ENCODE results near the gene TCP1. TPM values are rescaled to one million over a fixed set of nuclear protein-coding genes. Genes with fewer than 3 reads are reported as not detected.
A peak's percentile ranks its signal among the peaks of the same experiment; 100 is the strongest.

The TCP1 gene
- total and polyA plus RNA-seq, 2 of the 8 experiments (the other 6 are each of a cell fraction or from before 2014, with no cell fraction given): 117 to 348 TPM

DNA sequence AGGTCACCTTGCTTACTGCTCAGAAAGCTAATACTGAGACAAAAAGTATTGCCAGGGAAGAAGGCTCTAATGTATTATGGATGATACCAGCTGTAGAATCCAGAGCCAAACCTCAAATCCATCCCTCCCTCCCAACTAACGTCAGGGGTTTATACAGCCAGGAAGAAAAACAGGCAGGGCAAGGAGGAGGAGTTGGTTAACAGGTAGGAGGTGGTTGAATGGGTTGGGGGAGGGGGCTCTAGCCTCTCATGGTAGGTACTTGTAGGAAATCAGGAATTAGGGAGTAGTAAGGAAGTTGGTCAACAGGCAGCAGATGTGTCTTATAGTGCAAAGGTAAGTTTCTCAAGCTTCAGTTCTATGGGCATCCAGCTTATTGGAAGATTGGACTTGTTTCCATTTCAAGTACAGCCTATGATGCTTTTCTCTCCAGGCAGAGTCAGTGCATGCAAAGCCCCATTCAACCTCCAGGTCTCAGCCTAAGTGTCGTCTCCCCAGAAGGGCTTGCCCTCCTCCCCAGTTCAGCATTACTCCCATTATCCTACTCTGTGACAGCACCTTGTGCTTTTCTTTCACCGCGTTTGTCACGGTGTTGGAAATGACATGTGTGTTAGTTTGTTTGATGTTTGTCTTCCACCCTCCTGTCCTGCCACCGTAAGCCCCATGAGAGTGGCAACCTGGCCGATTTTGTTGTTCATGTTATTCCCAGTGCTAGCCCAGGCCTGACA is 48.8 kb upstream of the TCP1 start:
- H3K79me2 ChIP-seq (ENCODE audit: control insufficient read depth in 1 of 2, insufficient read depth in 2 of 2, low read length in 2 of 2): no peaks in the 10 kb centered on the region
- TF ChIP-seq GABPA (IDR thresholded peaks at IDR 0.05; ENCODE audit: borderline replicate concordance, insufficient read depth, low read length) (no peak), ASH2L (IDR thresholded peaks at IDR 0.05; ENCODE audit: low read length) (peak; percentile 57), SIRT6 (IDR thresholded peaks at IDR 0.05; ENCODE audit: low read length) (no peak)
- TF ChIP-seq, protein P1, sequence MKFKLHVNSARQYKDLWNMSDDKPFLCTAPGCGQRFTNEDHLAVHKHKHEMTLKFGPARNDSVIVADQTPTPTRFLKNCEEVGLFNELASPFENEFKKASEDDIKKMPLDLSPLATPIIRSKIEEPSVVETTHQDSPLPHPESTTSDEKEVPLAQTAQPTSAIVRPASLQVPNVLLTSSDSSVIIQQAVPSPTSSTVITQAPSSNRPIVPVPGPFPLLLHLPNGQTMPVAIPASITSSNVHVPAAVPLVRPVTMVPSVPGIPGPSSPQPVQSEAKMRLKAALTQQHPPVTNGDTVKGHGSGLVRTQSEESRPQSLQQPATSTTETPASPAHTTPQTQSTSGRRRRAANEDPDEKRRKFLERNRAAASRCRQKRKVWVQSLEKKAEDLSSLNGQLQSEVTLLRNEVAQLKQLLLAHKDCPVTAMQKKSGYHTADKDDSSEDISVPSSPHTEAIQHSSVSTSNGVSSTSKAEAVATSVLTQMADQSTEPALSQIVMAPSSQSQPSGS (IDR thresholded peaks at IDR 0.05; ENCODE audit: low read length): no peak
- peak overlapping the region; percentile 36; the same call in 1 of the 2 replicates for H2BK5ac ChIP-seq (ENCODE audit: low read depth, low read length)
- H3K9ac ChIP-seq (replicated peaks in 1 of 4; ENCODE audit: extremely low read depth in 1 of 4, low read depth in 3 of 4, low read length in 3 of 4): no peak overlapping the region
- no peaks in the 10 kb centered on the region; the same call in 1 of the 2 replicates for H3K23me2 ChIP-seq (ENCODE audit: low read depth, low read length)
- peak overlapping the region; percentile 25; the same call in 1 of the 2 replicates for H2AFZ ChIP-seq (ENCODE audit: low read length)
- no peak overlapping the region for H3K4ac ChIP-seq (replicated peaks; ENCODE audit: insufficient read length, low read depth, low read length)
- H3K18ac ChIP-seq (ENCODE audit: extremely low read depth, low read length): peak overlapping the region; percentile 15; the same call in 1 of the 2 replicates
- H3K4me2 ChIP-seq (ENCODE audit: insufficient read depth in 1 of 2, low read depth in 2 of 2, low read length in 2 of 2): peak overlapping the region in 1 of 2 experiments; percentile 43; a peak in 1 of 4 replicates
- no peak overlapping the region for H4K91ac ChIP-seq (replicated peaks; ENCODE audit: insufficient read length, low read length)
- WGBS, 2 experiments (ENCODE audit: extremely low coverage in 1 of 2, insufficient coverage in 1 of 2, insufficient read length in 1 of 2, insufficient replicate concordance in 2 of 2, low coverage in 1 of 2, low lambda C conversion rate in 2 of 2, missing lambda C conversion rate in 1 of 2): 76% methylated on average over 7 of the region's 7 CpGs; no CpG with 5 or more reads in 1 of the 2 experiments
- peaks cover 0 to 9% (median 4%) of the 10 kb centered on the region in 4 experiments; a peak in 4 of 7 replicates for H3K4me1 ChIP-seq (replicated peaks in 1 of 4; ENCODE audit: control insufficient read depth in 3 of 4, insufficient read depth in 4 of 4, low read length in 3 of 4)
- FAIRE-seq (no peak), DNase-seq (ENCODE audit: low read depth in 1 of 2, low spot score in 2 of 2) (no peak)
- H4K20me1 ChIP-seq (replicated peaks in 1 of 2; ENCODE audit: control insufficient read depth in 1 of 2, insufficient read depth in 2 of 2, low read length in 2 of 2): no peaks in the 10 kb centered on the region
- no peak overlapping the region; the same call in 1 of the 2 replicates for H3K27ac ChIP-seq (ENCODE audit: low read depth, low read length)
- H2BK12ac ChIP-seq (ENCODE audit: low read depth, low read length): peak overlapping the region; percentile 19; the same call in 1 of the 2 replicates
- H4K5ac ChIP-seq (ENCODE audit: insufficient read length, low read depth, low read length): no peak overlapping the region
- no peak overlapping the region for H2AK5ac ChIP-seq (ENCODE audit: low read depth, low read length)
- H3K9me3 ChIP-seq (ENCODE audit: insufficient read depth in 2 of 2, low read depth in 1 of 2, low read length in 1 of 2): no peaks in the 10 kb centered on the region
- H3K56ac ChIP-seq (replicated peaks; ENCODE audit: insufficient read length, low read depth, low read length): no peak overlapping the region
- H2BK20ac ChIP-seq (ENCODE audit: low read length): no peak overlapping the region; the same call in 1 of the 2 replicates
- no peak overlapping the region for H2BK120ac ChIP-seq (replicated peaks; ENCODE audit: low read depth, low read length)
- no peaks in the 10 kb centered on the region for H3K79me1 ChIP-seq (ENCODE audit: low read depth, low read length)
- H3K36me3 ChIP-seq (ENCODE audit: control insufficient read depth in 2 of 4, insufficient read depth in 4 of 4, low read length in 3 of 4): no peaks in the 10 kb centered on the region
- H3K23ac ChIP-seq (ENCODE audit: insufficient read length): no peak overlapping the region
- ChIA-PET POLR2A (ENCODE audit: partially characterized antibody) (interaction anchor here (1.5 to 2.3 kb wide), 2 partner anchors 47 to 49 kb away, joined by 6 to 8 read pairs; partner anchors contain the start of gene TCP1), CTCF (ENCODE audit: partially characterized antibody) (interaction anchor here (0.6 to 1.3 kb wide), 3 partner anchors 14 to 32 kb away, joined by 3 to 4 read pairs (median 4); no protein-coding TSS in a partner anchor)
- no peaks in the 10 kb centered on the region for H3K27me3 ChIP-seq (replicated peaks in 1 of 4; ENCODE audit: control insufficient read depth in 3 of 4, extremely low read depth in 1 of 4, insufficient read depth in 3 of 4, low read length in 3 of 4)
- H3K4me3 ChIP-seq (ENCODE audit: extremely low read depth in 1 of 4, insufficient read depth in 2 of 4, low read depth in 3 of 4, low read length in 4 of 4): no peak overlapping the region
- H4K8ac ChIP-seq (ENCODE audit: extremely low read depth, insufficient read depth, low read length): no peak overlapping the region
- peak overlapping the region; percentile 65; the same call in 1 of the 2 replicates for H2BK15ac ChIP-seq (ENCODE audit: low read length)
- no peak overlapping the region for H3K14ac ChIP-seq (ENCODE audit: insufficient read length)
